G401 (cell line): ENCODE data around the gene CADPS2. TPM values are rescaled to one million over a fixed set of nuclear protein-coding genes. Genes with fewer than 3 reads are reported as not detected.

Source experiments
- DNase-seq: peaks from one replicate; pipeline ENCODE4 v3.0.0-alpha.2; 2015; ENCODE audit warnings: low spot score
- in situ Hi-C: cut with HindIII; loops from 2 replicates; pipeline ENCODE4 v1.10.0; 2016; ENCODE audit warnings: low sequenced_read_pairs, mixed read lengths
- total RNA-seq: library from RNA; depleted of rRNA; stranded (reverse); fragments of >200 nt; shearing (Covaris generic); gene quantifications from 2 replicates; pipeline ENCODE4 v1.2.3, GENCODE V29; 2014

Gene CADPS2
- total RNA-seq, 1 experiment from 2014 or later = 0.31 TPM

DNA sequence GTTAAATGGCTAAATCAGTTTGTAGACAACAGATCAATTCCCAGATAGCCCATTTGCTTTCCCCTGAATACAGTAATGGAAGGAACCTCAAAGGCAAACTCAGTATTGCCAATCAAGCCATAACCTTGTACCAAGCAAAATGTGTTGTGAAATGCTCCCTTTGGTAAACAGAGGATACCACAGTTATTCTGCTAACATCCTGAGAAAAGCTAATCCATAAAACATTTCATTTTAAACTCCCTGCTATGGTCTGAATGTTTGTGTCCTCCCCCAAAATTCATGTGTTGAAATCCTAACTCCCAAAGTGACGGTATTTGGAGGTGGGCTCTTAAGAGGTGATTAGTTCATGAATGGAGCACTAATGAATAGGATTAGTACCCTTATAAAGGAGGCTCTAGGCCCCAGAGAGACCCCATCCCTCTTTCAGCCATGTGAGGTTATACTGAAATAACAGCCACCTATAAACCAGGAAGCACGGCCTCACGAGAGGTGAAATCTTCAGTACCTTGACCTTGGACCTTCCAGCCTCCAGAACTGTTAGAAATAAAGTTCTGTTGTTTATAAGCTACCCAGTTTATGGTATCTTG, 94.2 kb downstream of the CADPS2 start:
- in situ Hi-C loops = no loop called here

DNA sequence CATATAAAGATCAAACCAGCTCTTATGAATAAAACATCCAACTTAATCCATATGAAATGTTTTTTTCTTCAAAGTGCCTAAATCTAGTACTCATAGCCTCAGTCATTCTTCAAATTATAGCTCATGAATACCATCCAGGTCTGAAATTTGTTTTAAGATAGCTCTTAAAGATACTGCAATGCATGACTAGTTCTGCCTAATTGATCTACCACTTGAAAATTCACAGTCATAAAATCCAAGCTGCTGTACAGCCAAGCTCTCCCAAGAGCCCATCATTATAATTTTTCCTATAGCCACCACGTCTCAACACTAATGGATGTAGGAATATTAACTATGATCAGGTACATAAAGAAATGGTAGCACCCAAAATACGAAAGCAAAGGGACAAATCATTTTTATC, 95.7 kb downstream of the CADPS2 start:
- DNase-seq = peak; percentile 18
- in situ Hi-C loops = no loop called here

More for the DNA sequence above, 94.2 kb downstream of the CADPS2 start:
- DNase-seq = no peak

DNA sequence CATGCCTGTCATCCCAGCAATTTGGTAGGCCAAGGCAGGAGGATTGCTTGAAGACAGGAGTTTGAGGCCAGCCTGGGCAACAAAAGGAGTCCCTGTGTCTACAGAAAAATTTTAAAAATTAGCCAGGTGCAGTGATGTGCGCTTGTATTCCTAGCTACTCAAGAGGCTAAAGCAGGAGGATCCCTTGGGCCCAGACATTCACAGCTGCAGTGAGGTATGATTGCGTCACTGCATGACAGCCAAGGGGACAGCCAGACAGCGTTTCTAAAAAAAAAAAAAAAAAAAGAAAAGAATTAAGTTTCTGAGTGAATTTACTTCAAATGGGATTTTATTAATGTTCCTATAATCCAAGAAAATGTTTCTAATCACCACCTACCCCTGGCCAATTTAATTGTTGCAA, 96.1 kb downstream of the CADPS2 start:
- in situ Hi-C loops = no loop called here
- no peak for DNase-seq

DNA sequence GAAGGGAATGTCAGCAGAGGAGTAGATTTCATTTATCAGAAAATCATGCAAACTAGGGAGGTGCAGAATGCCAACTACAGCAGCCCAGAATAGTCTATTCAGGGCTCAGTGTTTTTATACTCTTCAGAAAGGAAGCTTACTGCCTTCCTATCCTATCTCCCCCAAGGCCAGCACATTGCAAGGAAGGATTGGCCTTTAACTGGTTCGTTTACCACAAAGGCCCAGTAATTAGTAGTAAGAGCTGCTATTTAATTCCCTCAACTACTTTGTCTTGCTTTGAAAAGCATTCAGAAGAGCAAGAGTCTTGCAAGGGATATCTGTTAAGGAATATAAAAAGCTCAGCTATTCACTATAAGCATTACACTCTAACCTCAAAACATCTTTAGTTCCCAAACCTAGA, 97.1 kb downstream of the CADPS2 start:
- in situ Hi-C loops = no loop called here
- DNase-seq = no peak

DNA sequence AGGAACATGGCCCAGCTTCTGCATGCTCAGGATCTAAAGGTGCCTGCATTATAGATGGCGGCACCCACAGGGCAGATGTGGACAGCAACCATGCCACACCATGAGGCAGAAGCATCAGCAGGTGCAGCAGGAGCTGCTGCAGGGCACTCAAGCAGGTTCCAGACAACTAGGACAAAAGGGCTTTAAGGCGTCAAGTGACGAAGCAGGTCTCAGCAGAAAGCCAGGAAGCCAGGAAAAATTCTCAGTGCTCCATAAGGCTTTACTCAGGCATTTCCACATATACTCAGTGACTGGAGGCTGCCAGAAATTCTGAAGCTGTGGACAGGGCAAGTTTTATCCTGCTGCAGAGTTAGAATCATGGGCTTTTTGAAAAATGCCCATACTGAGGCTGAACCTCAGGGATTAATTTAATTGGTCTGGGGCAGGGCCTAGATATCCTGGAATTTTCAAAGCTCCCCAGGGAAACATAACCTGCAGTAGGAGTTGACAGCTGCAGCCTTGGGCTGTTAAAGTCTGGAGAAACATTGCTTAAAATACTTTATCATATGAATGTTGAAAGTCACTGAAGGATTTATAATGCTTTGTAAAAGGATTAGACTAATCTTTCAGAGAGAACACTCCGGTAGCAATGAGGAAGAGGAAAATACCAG, 115.4 kb downstream of the CADPS2 start:
- in situ Hi-C loops = no loop called here
- DNase-seq = no peak

DNA sequence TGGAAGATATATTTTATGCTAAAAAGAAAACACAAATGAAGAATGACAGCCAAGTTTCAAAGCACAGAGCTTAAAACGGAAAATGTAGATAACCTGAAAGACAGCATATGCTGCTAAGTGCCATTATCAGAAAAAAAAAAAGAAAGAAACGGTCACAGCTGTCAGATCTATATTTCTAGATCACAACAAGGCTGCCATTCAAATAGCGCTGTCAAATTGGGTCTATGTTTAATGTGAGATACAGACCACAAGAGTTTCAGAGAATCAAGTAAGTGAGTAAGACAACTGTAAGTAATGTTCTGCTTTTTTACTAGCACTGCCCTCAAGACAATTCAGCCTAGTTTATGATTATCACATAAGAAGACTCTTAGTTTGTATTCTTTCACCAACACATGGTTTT, 117.4 kb downstream of the CADPS2 start:
- in situ Hi-C loops = no loop called here
- DNase-seq = no peak

DNA sequence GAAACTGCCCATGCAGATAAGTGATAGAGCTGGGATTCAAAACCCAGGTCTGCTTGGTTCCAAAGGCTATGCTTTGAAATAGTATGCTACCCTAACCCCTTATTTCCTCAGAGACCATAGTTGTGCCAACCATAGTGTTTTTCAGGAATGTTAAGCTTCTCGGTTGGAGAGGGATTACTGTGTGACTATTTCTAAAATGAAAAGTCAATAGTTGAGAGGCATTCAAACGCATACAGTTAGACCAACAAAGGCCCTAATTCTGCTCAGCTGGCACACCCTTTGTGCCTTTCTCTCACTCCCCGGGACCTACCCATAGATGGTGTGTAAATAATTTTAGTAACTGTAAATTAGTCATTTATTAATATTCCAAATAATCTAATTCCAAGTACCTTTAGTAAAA, 118.9 kb downstream of the CADPS2 start:
- DNase-seq = no peak
- in situ Hi-C loops = no loop called here

DNA sequence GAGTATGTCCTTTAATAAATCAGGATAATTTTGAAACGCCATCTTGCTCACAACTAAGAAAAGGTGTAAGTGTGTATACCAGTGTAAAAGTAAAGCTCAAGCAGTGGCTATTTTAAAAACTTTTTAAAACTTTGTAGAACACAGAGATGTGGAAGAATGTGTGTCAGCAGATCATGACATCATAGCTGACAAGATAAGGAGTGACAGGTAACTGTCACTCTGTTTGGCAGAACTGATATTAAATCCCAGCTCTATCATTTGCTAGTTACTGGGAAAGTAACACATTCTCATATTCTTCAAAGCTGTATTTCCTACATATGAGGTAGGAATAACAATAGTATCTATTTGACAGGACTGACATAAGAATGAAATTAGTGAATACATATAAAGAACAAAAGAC, 119.7 kb downstream of the CADPS2 start:
- no peak for DNase-seq
- in situ Hi-C loops = no loop called here

DNA sequence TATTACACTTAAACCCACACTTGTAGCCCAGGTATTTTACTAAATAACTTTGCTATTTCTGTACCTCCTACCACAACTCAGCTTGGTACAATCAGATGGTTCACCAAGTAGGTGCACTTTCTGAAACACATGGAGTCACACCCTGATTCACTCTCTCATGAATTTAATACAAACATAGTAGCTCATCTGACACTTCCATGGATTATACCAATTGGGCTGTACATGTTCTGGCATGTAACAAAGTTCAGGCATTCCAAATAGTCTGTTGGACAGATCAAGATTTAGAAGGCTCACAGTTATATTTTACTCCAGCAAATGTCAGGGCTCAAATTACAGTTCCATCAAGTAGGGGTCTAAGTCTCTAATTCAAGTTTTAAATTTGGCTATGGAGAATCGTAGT, 121.4 kb downstream of the CADPS2 start:
- in situ Hi-C loops = no loop called here
- no peak for DNase-seq

DNA sequence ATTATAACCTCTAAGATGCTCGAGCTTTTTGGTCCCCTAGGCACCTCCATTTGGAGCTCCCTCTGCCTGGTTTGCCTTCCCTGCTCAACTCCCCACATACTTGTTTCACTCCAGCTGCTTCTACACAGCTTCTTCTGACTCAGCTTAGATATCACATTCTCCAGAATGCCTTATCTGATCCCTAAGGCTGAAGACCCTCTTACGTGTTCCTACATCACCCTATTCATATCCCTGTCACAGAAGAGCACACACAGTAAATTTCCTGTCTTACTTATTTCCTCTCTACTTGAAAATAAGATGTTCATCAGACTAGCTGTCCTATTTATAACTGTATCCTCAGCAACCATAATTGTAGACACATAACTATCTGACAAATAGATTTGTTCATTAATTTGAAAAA, 122.2 kb downstream of the CADPS2 start:
- in situ Hi-C loops = no loop called here
- DNase-seq = no peak

DNA sequence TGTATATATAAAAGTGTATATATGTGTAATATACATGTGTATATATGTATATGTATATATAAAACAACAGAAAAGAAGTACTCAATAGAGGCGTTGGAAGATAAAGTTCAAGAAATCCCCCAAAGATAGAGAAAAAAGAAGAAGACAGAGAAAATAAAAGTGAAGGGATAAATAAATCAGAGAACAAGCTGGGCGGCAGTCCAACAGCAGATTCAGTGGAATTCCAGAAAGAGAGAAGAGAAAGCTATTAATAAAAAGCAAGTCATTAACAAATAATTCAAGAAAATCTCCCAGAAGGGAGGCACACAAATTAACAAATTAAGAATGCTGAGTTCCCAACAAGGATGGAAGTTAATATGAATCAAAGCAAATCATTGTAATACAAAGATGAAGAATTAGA, 124.2 kb downstream of the CADPS2 start:
- in situ Hi-C loops = no loop called here
- no peak for DNase-seq

DNA sequence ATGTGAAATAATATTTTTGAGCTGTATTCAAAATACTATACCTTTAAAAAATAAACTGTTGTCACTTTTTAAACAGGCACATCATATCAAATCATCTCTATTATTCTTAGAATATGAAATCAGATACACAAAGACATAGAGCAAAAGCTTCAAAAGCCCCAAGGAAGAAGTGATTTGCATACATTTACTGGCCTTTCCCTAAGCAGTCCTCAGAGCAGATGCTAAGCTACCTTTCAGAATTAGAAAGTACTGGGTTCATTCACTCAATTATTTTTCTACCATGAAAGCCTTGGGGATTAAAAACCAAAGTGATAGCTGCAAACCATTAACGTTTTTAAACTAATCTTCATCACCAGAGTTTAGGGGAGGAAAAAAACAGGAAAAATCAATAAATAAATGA, 127.8 kb downstream of the CADPS2 start:
- in situ Hi-C loops = no loop called here
- no peak for DNase-seq

DNA sequence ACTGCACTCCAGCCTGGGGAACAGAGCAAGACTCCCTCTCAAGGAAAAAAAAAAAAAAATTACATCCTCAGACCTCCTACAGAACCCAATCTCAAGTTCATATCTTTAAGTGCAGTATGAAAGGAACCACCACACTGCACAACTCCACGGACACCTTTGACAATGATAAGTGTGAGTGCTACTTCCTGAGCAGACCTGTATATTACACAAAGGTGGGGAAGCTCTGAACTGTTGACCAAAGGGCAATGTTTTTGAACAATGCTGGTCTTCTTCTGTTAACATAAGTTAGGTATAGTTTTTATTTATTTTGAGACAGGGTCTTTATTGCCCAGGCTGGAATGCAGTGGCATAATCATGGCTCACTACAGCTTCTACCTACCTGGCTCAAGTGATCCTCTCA, 129.4 kb downstream of the CADPS2 start:
- in situ Hi-C loops = no loop called here
- no peak for DNase-seq

DNA sequence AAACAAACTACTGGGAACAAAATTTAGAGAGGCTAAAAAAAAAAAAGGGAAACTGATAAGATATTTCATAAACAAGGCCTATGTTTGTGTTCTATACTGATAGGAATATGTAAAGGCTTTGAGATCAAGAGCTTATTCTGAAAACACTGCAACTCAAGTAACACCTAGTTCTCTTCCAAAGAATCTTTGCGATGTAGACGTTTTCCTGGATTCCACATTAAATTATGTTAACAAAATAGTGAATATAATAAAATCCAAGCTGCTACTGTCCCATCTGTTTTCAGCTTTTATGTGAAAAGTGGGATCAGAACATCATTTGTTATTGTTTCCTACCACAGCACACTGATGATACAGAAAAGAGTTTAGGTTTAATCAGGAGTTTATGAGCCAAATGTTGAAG, 130.6 kb downstream of the CADPS2 start:
- no peak for DNase-seq
- in situ Hi-C loops = no loop called here

DNA sequence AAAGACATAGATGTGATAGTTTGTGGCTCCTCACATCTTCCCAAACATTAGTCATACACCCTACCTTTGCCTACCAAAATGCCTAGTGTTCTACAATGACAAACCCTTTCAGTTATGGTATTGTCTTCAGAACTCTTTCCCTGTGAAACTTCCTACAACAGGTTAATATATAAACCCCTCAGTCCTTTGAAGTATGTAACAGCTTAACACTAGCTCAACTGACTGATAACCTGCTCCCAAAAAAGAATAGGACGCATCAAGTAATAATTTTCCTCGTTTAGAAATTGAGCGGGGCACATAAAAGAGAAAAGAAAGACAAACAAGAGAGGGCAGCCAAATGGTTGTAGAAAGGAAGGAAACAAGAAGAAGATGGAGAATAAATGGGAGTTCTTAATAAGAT, 133.7 kb downstream of the CADPS2 start:
- DNase-seq = no peak
- in situ Hi-C loops = no loop called here

DNA sequence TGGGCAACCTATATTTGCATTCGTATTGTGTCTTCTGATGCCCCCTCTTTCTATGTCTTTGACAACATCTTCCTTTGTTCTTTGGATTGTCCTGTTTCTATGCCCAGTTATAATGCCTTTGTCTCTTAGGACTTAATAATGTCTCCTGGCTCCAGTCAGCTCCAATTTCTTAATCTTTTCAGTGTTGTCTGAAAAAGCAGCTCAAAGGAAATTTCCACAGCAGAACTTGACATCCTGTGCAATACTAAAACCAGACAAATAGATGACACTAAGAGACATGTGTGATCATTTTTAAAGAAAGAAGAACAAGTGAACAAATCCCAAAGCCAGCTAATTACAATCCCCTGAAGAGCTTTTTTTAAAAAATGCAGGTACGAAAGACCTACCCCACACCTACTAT, 135.9 kb downstream of the CADPS2 start:
- peak; percentile 65 for DNase-seq
- in situ Hi-C loops = no loop called here

DNA sequence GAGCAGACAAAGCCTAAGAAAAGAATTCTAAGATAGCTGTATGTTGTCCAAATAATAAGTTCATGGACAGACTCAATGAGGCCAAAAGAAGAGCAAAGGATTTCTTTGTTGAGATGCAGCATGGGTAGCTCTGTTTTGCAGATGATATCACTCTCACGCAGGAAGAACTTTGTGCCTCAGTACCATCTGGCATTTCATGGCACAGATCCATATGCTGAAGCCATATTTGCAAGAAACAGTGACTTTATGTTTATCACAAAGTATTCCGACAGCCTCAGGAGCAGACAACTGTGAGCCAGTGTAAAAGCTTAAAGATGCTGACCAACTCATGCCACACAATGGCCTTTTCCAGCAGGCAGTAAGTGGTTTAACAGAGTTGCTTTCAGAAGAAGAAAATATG, 138.1 kb downstream of the CADPS2 start:
- in situ Hi-C loops = no loop called here
- DNase-seq = peak; percentile 87

DNA sequence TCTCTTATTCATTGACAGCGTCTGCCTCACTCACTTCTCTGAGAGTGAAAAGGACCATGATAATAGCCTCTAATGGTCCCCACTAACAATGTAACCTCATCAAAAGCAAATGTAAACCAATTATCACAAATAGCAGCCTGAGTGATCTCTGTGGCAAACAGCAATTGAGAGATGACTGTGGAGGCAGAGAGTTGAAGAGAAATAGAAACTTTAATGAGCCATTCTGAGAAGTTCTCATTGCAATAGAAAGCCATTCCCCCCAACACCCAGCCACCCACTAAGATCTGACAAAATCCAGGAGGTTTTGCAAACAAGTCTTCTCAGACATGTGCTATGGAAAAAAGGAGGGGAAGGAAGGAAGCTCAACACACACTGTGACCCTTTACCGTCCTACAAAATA, 139.3 kb downstream of the CADPS2 start:
- in situ Hi-C loops = no loop called here
- no peak for DNase-seq

DNA sequence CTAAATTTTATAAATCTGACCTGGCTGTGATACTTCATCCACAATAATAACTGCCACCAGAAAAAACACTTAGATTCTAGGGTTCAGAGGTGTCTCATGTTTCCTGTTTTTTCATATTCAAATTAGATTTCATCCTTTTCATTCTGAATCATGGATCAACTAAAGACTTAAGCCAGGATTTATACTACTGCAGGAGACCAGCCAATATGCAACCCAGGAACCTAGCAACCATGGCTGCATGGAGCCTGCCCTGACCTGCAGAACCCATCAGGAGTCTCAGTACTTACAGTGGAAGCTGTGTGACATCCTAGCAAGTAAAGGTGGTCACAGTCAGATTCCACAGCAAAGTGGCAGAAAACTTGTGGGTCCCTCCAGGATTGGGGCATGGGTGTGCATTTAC, 143.0 kb downstream of the CADPS2 start:
- in situ Hi-C loops = no loop called here
- DNase-seq = no peak

DNA sequence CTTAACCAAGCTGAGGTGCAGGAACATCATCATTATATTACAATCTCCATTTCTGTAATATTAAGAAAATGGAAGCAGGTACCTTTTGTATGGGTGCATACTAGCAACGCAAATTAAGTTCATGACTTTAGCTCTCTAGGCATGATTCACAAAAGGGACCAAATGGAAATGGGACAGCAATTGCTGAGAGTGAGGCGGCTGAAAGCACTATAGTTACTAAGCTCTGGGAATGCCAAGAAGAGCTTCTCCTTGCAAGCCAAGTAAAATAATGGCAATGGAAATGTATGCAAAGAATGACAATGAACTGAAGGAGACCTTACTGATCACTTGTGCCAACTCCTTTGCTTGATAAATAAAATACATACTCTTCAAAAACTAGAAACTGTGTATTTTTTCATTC, 147.3 kb downstream of the CADPS2 start:
- DNase-seq = no peak
- in situ Hi-C loops = no loop called here

DNA sequence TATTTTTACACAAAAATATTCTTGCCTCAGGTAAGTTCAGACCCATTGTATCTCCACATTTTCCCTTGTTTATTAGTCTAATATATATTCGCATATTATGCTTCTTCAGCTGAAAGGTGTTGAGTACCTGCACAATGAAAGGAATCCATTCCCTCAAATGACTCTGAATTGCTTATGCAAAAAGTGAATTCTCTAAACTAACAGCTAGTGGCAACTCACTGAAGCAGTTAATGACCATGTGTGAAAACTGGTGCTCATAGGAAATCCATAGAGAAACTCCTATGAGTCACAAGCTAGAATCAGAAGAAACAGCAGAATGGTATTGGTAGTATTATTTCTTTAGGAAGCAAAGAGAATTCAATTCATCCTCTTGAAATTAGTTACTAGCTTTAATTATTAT, 150.1 kb downstream of the CADPS2 start:
- DNase-seq = peak; percentile 87
- in situ Hi-C loops = no loop called here
